A673 (cell line): ENCODE data around the gene TSPAN12. TPM values are rescaled to one million over a fixed set of nuclear protein-coding genes. Genes with fewer than 3 reads are reported as not detected.

Source experiments
- BruUV-seq: library from RNA; stranded (reverse); fragments of 400-500 nt; replicated peaks from 2 replicates; lab custom pipeline; 2021; lab: Mats Ljungman, UMichigan
- CTCF ChIA-PET: fragments of 300-600 bp; sonication (Branson Sonifier 250); formaldehyde crosslinking; loops from one replicate; lab custom pipeline; 2022; ENCODE audit warnings: antibody characterized with exemption; lab: Charles Lee
- POLR2A ChIA-PET: fragments of 300-600 bp; sonication (Branson Sonifier 250); formaldehyde crosslinking; loops from one replicate; lab custom pipeline; 2022; ENCODE audit warnings: antibody characterized with exemption; ENCODE audit not compliant: low non-redundant PET; lab: Charles Lee
- DNase-seq: peaks from one replicate; pipeline ENCODE4 v3.0.0-alpha.2; 2015; ENCODE audit warnings: low spot score
- H3K27ac ChIP-seq: fragments of 200-600 bp; sonication (generic); 2 replicates; pipeline ENCODE4 v1.5.1; 2016; ENCODE audit warnings: mixed run types, low read depth, mild to moderate bottlenecking, mixed read lengths, antibody characterized with exemption, low read length; ENCODE audit not compliant: poor library complexity, severe bottlenecking
- H3K27me3 ChIP-seq: fragments of 200-600 bp; sonication (generic); replicated peaks from 2 replicates; pipeline ENCODE4 v1.6.1; 2017; ENCODE audit warnings: mixed run types, low read depth, mild to moderate bottlenecking, mixed read lengths, antibody characterized with exemption, low read length; ENCODE audit not compliant: insufficient read depth, poor library complexity
- H3K36me3 ChIP-seq: fragments of 200-600 bp; sonication (generic); 2 replicates; pipeline ENCODE4 v1.6.1; 2016; ENCODE audit warnings: mixed run types, mild to moderate bottlenecking, mixed read lengths, antibody characterized with exemption, low read length; ENCODE audit not compliant: insufficient read depth, poor library complexity, severe bottlenecking
- H3K4me1 ChIP-seq: fragments of 200-600 bp; sonication (generic); 2 replicates; pipeline ENCODE4 v1.6.1; 2017; ENCODE audit warnings: mixed run types, mild to moderate bottlenecking, mixed read lengths, antibody characterized with exemption, low read length; ENCODE audit not compliant: insufficient read depth, poor library complexity, severe bottlenecking
- H3K4me3 ChIP-seq: fragments of 200-600 bp; sonication (generic); 2 replicates; pipeline ENCODE4 v1.5.1; 2016; ENCODE audit warnings: low read depth, mixed run types, mild to moderate bottlenecking, mixed read lengths, low read length; ENCODE audit not compliant: poor library complexity, severe bottlenecking
- H3K9me3 ChIP-seq: fragments of 200-600 bp; sonication (generic); 2 replicates; pipeline ENCODE4 v1.6.1; 2016; ENCODE audit warnings: mixed run types, low read depth, mild to moderate bottlenecking, mixed read lengths, antibody characterized with exemption, low read length; ENCODE audit not compliant: poor library complexity, severe bottlenecking
- CTCF ChIP-seq: fragments of 300-800, 200-600 bp; sonication (generic); conservative IDR thresholded peaks from 2 replicates; pipeline ENCODE4 v1.5.1; 2017; ENCODE audit warnings: low read depth, mild to moderate bottlenecking, antibody characterized with exemption, low read length, moderate library complexity, mixed read lengths
- EZH2 ChIP-seq: fragments of 200-600 bp; sonication (generic); IDR thresholded peaks from 2 replicates; pipeline ENCODE4 v1.6.1; 2017; ENCODE audit warnings: borderline replicate concordance, low read depth, mild to moderate bottlenecking, mixed read lengths, antibody characterized with exemption, low read length; ENCODE audit not compliant: poor library complexity, severe bottlenecking
- intact Hi-C: fragments of 100-400 bp; cut with micrococcal nuclease; formaldehyde crosslinking; loops from one replicate; pipeline ENCODE4 v1.10.0; 2022; ENCODE audit not compliant: unreplicated experiment
- total RNA-seq: library from RNA; stranded (reverse); gene quantifications from 2 replicates; pipeline ENCODE4 v1.2.3, GENCODE V29; 2021

The TSPAN12 gene
- total RNA-seq, 1 experiment from 2014 or later = 1.5 TPM

- no peak for DNase-seq
- TF ChIP-seq CTCF = no peak
- no peak for TF ChIP-seq EZH2
- Histone ChIP-seq H3K4me1 (no peaks in the 10 kb centered on the region), H3K4me3 (no peak overlapping the region), H3K36me3 (no peaks in the 10 kb centered on the region), H3K27ac (no peak overlapping the region), H3K27me3 (no peaks in the 10 kb centered on the region), H3K9me3 (no peaks in the 10 kb centered on the region)
- POLR2A ChIA-PET = no interaction called here
- intact Hi-C loops = no loop called here
- BruUV-seq = no TSS peak
- CTCF ChIA-PET = no interaction called here
These were observed 115.6 kb downstream of the TSPAN12 start for GRCh38 chr7:120742372-120742771.

- Histone ChIP-seq H3K27ac (no peak overlapping the region), H3K27me3 (no peaks in the 10 kb centered on the region), H3K9me3 (no peaks in the 10 kb centered on the region), H3K36me3 (no peaks in the 10 kb centered on the region), H3K4me1 (no peaks in the 10 kb centered on the region), H3K4me3 (no peak overlapping the region)
- no TSS peak for BruUV-seq
- DNase-seq = no peak
- TF ChIP-seq CTCF (no peak), EZH2 (no peak)
- ChIA-PET POLR2A (interaction anchor here (0.7 kb wide), 1 partner anchor 220 kb away, joined by 3 read pairs; no protein-coding TSS in a partner anchor), CTCF (no interaction called here)
- intact Hi-C loops = no loop called here
These were observed 116.4 kb downstream of the TSPAN12 start for GRCh38 chr7:120741371-120742042.

GRCh38 chr7:120740348-120740747 is 117.6 kb downstream of the TSPAN12 start:
- H3K4me3 ChIP-seq = no peak overlapping the region

More at GRCh38 chr7:120740348-120740747, 117.6 kb downstream of the TSPAN12 start:
- no peaks in the 10 kb centered on the region for H3K4me1 ChIP-seq
- ChIA-PET CTCF (no interaction called here), POLR2A (no interaction called here)
- BruUV-seq = no TSS peak
- no peaks in the 10 kb centered on the region for H3K36me3 ChIP-seq
- H3K9me3 ChIP-seq = no peaks in the 10 kb centered on the region
- no peak for TF ChIP-seq CTCF
- TF ChIP-seq EZH2 = no peak
- intact Hi-C loops = no loop called here
- DNase-seq = no peak
- H3K27me3 ChIP-seq = no peaks in the 10 kb centered on the region
- H3K27ac ChIP-seq = no peak overlapping the region
